ENCODE measurements around the gene DEXI. TPM values are rescaled to one million over a fixed set of nuclear protein-coding genes. Genes with fewer than 3 reads are reported as not detected.
"Not testable (repeated sequence)": the region's sequence is repeated elsewhere in the genome, so short reads cannot be mapped to it uniquely, and the experiment has no call there.

DEXI gene
- total RNA-seq, 2 donors from 2014 or later, result 36.0 to 39.8 TPM

- DNase-seq (ENCODE audit: low spot score), result no peak
- intact Hi-C loops (cut with DNase I), result no loop called here
These were observed 30.0 kb upstream of the DEXI start for GRCh38 chr16:10972108-10972818.

- no peak for DNase-seq (ENCODE audit: low spot score)
- intact Hi-C loops (cut with DNase I), result loop anchor here in 1 of 2 donors (2.0 kb wide), 1 partner anchor 283 kb away; no protein-coding TSS in a partner anchor
These were observed 29.3 kb upstream of the DEXI start for GRCh38 chr16:10971560-10971961.

GRCh38 chr16:10970065-10970464, 27.8 kb upstream of the DEXI start:
- intact Hi-C loops (cut with DNase I), result loop anchor here in 1 of 2 donors (2.0 kb wide), 1 partner anchor 285 kb away; no protein-coding TSS in a partner anchor
- no peak for DNase-seq (ENCODE audit: low spot score)

GRCh38 chr16:10969615-10970014, 27.3 kb upstream of the DEXI start:
- no peak for DNase-seq (ENCODE audit: low spot score)
- intact Hi-C loops (cut with DNase I), result loop anchor here (2.0 to 10.0 kb wide), 3 partner anchors 285 to 388 kb away; no protein-coding TSS in a partner anchor

GRCh38 chr16:10968498-10968897, 26.2 kb upstream of the DEXI start:
- intact Hi-C loops (cut with DNase I), result loop anchor here (5.0 to 10.0 kb wide), 2 partner anchors 386 to 389 kb away; no protein-coding TSS in a partner anchor
- no peak for DNase-seq (ENCODE audit: low spot score)

- DNase-seq (ENCODE audit: low spot score), result no peak
- intact Hi-C loops (cut with DNase I), result loop anchor here (5.0 to 10.0 kb wide), 2 partner anchors 387 to 389 kb away; no protein-coding TSS in a partner anchor
These were observed 25.7 kb upstream of the DEXI start for GRCh38 chr16:10967986-10968385.

- not testable (repeated sequence) for DNase-seq (ENCODE audit: low spot score)
- intact Hi-C loops (cut with DNase I), result loop anchor here (1.0 to 10.0 kb wide), 3 partner anchors 8 to 391 kb away; no protein-coding TSS in a partner anchor
These were observed 24.3 kb upstream of the DEXI start for GRCh38 chr16:10966559-10966958.

GRCh38 chr16:10966129-10966528, 23.9 kb upstream of the DEXI start:
- no peak for DNase-seq (ENCODE audit: low spot score)
- intact Hi-C loops (cut with DNase I), result loop anchor here (1.0 to 10.0 kb wide), 3 partner anchors 8 to 391 kb away; no protein-coding TSS in a partner anchor

- intact Hi-C loops (cut with DNase I), result loop anchor here (1.0 to 10.0 kb wide), 3 partner anchors 7 to 392 kb away; no protein-coding TSS in a partner anchor
- DNase-seq (ENCODE audit: low spot score), result no peak
These were observed 23.3 kb upstream of the DEXI start for GRCh38 chr16:10965440-10966061.

GRCh38 chr16:10964891-10965326, 22.6 kb upstream of the DEXI start:
- no peak for DNase-seq (ENCODE audit: low spot score)
- intact Hi-C loops (cut with DNase I), result loop anchor here (5.0 to 10.0 kb wide), 2 partner anchors 390 to 392 kb away; no protein-coding TSS in a partner anchor

GRCh38 chr16:10964039-10964890, 22.0 kb upstream of the DEXI start:
- intact Hi-C loops (cut with DNase I), result loop anchor here in 1 of 2 donors (10.0 kb wide), 1 partner anchor 391 kb away; no protein-coding TSS in a partner anchor
- peak; percentile 94 for DNase-seq (ENCODE audit: low spot score)

GRCh38 chr16:10961231-10961630, 19.0 kb upstream of the DEXI start:
- intact Hi-C loops (cut with DNase I), result loop anchor here in 1 of 2 donors (10.0 kb wide), 1 partner anchor 394 kb away; no protein-coding TSS in a partner anchor
- DNase-seq (ENCODE audit: low spot score), result peak; percentile 91

GRCh38 chr16:10959161-10959560, 16.9 kb upstream of the DEXI start:
- intact Hi-C loops (cut with DNase I), result no loop called here
- no peak for DNase-seq (ENCODE audit: low spot score)

GRCh38 chr16:10957771-10958482, 15.7 kb upstream of the DEXI start:
- intact Hi-C loops (cut with DNase I), result loop anchor here in 1 of 2 donors (1.0 kb wide), 1 partner anchor 8 kb away; no protein-coding TSS in a partner anchor
- no peak for DNase-seq (ENCODE audit: low spot score)

- intact Hi-C loops (cut with DNase I), result loop anchor here in 1 of 2 donors (2.0 kb wide), 1 partner anchor 66 kb away; no protein-coding TSS in a partner anchor
- no peak for DNase-seq (ENCODE audit: low spot score)
These were observed 12.6 kb upstream of the DEXI start for GRCh38 chr16:10954903-10955302.

GRCh38 chr16:10951026-10951425, 8.8 kb upstream of the DEXI start:
- intact Hi-C loops (cut with DNase I), result no loop called here
- DNase-seq (ENCODE audit: low spot score), result no peak

- DNase-seq (ENCODE audit: low spot score), result no peak
- intact Hi-C loops (cut with DNase I), result no loop called here
These were observed 8.1 kb upstream of the DEXI start for GRCh38 chr16:10950393-10950792.

GRCh38 chr16:10949424-10949970, 7.2 kb upstream of the DEXI start:
- no peak for DNase-seq (ENCODE audit: low spot score)
- intact Hi-C loops (cut with DNase I), result no loop called here

Data from posterior vena cava (tissue), 2 donors.